BLaER1 (cell line): ENCODE results near the gene ALDH8A1.

ENCODE experiments used
- H3K27ac ChIP-seq: shearing (Covaris generic); formaldehyde crosslinking; 2 replicates; pipeline ENCODE4 v1.8.1; 2022
- H3K27me3 ChIP-seq: shearing (Covaris generic); formaldehyde crosslinking; 2 replicates; pipeline ENCODE4 v1.8.1; 2022
- H3K36me3 ChIP-seq: shearing (Covaris generic); formaldehyde crosslinking; 2 replicates; pipeline ENCODE4 v1.8.1; 2022
- H3K4me1 ChIP-seq: shearing (Covaris generic); formaldehyde crosslinking; 2 replicates; pipeline ENCODE4 v1.8.1; 2022
- H3K4me2 ChIP-seq: shearing (Covaris generic); formaldehyde crosslinking; 2 replicates; pipeline ENCODE4 v1.8.1; 2022
- H3K4me3 ChIP-seq: shearing (Covaris generic); formaldehyde crosslinking; 2 replicates; pipeline ENCODE4 v1.8.1; 2022
- H3K9ac ChIP-seq: shearing (Covaris generic); formaldehyde crosslinking; 2 replicates; pipeline ENCODE4 v1.8.1; 2022
- H3K9me3 ChIP-seq: shearing (Covaris generic); formaldehyde crosslinking; 2 replicates; pipeline ENCODE4 v1.8.1; 2022
- H4K20me1 ChIP-seq: shearing (Covaris generic); formaldehyde crosslinking; 2 replicates; pipeline ENCODE4 v1.8.1; 2022
- Cebpa-rat ChIP-seq: shearing (Covaris generic); IDR thresholded peaks from 2 replicates; pipeline ENCODE4 v1.8.1; 2022

Gene ALDH8A1

DNA sequence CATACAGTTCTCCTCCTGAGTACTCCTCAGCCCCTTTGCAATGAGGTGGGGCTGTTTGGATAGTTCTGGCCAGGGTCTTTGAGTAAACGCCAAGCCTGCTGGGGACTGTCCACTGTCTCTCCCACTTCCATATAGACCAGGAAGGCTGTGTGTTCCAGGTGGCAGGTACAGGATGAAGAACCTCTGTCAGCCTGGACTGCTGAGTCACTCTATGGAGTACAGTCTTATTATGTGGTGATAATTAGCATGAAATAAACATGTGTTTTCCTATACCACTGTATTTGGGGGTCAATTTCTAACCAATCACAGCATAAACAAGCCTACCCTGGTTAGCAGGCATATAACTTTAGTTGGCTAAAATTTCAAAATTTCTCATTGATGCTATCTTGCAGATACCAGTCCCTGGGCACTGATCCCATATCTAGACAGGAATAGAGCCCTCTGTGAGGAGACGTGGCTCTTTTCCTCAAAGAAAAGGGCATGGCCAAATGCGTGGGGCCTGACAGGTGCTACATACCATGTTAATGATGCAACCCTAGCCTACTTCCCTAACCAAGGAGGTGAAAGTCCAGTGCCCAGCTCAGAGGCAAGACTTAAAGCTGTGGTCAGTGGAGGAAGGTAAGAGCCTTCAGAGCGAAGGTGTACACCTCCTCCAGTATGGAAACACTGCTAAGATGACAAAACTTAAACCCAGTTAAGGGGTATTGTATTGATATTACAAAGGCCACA lies 4.5 kb upstream of the ALDH8A1 start:
- Histone ChIP-seq H3K4me3 (no peak overlapping the region), H3K36me3 (peaks cover 6% of the 10 kb centered on the region), H3K9me3 (no peaks in the 10 kb centered on the region), H4K20me1 (no peaks in the 10 kb centered on the region), H3K4me1 (no peaks in the 10 kb centered on the region), H3K4me2 (no peak overlapping the region), H3K27ac (no peak overlapping the region), H3K9ac (no peak overlapping the region), H3K27me3 (no peaks in the 10 kb centered on the region)
- no peak for TF ChIP-seq Cebpa-rat

DNA sequence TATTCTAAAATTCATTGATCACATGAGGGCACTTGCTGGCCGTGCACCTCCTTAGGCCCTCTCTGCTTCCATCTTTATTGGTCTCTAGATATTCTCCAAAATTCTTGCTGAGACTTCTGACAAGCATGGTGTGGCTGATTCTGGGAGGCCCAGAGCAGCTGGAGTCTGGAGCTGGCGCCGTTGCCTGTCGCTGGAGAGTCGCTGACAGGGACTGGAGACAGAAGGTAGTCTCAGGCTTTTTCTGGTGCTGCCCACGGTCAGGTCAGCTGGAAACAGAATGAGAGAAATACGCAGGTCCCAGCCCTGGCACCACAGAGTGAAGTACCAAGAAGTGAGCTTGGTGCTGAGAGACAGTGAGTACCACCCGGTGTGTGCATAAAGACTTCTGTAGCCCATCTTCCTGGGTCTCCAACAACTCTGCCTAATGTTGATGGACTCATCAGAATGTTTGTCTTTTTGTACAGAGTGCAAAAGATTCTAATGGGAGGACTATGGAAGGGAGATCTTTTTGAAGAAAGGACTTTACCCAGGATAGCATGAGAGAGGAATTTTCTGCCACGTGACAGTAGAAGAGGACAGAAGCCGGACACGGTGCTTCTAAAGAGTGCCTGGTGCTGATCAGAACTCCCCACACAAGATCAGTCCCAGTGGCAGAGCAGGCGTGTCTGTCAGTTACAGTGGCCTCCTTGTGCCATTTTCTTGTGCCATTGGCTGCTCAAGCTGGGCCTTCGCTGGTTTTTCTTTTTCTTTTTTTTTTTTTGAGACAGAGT lies 1.8 kb upstream of the ALDH8A1 start:
- TF ChIP-seq Cebpa-rat, result no peak
- no peak overlapping the region for H3K4me3 ChIP-seq

DNA sequence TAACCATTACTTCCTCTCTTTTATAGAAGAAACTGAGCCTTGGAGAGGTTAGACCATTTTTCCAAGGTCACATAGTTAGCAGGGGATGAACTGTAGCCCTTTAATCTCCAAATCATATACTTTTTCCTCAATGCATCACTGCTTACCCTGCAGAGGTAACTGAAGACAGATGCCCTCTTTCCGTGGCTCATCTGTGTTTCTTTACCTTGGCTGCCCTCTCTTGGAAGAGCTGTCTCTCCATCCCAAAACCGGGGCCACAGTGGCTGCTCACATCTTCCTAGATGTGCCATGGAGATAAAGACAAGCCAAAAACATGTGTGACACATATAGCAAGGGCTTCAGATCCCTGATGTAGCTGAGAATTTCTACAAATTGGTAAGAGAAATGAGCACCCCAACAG lies 581 bp upstream of the ALDH8A1 start:
- no peaks in the 10 kb centered on the region for H4K20me1 ChIP-seq
- H3K27ac ChIP-seq, result no peak overlapping the region
- TF ChIP-seq Cebpa-rat, result no peak
- H3K36me3 ChIP-seq, result no peaks in the 10 kb centered on the region
- H3K9me3 ChIP-seq, result peaks cover 6% of the 10 kb centered on the region
- H3K27me3 ChIP-seq, result no peaks in the 10 kb centered on the region
- no peak overlapping the region for H3K4me3 ChIP-seq
- no peak overlapping the region for H3K4me2 ChIP-seq
- no peak overlapping the region for H3K9ac ChIP-seq
- H3K4me1 ChIP-seq, result peaks cover 4% of the 10 kb centered on the region; the same call in 1 of the 2 replicates

More for the DNA sequence above, 1.8 kb upstream of the ALDH8A1 start:
- no peaks in the 10 kb centered on the region for H3K27me3 ChIP-seq
- no peaks in the 10 kb centered on the region for H3K36me3 ChIP-seq
- no peak overlapping the region for H3K27ac ChIP-seq
- H3K9ac ChIP-seq, result no peak overlapping the region
- H3K9me3 ChIP-seq, result peaks cover 4% of the 10 kb centered on the region
- no peaks in the 10 kb centered on the region for H4K20me1 ChIP-seq
- no peak overlapping the region for H3K4me2 ChIP-seq
- no peaks in the 10 kb centered on the region for H3K4me1 ChIP-seq

DNA sequence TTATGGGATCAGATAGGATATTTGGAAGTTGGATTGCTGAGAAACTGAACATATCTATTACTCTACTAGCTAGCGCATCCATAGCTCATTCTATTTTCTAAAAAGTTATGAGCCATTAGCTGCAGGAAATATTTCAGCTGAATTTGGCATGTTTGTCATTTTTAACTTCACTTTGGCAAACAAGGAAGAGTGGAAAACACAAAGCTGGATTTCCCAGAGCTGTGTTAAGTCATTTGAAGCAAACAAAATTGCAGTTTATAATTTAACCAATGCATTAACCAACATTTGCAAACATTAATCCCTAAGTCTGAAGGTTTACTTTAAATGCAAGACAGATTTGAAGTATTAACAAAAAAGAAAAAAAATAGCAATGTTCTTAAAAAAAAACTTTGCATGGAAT lies 1.2 kb downstream of the ALDH8A1 start:
- peaks cover 6% of the 10 kb centered on the region for H3K9me3 ChIP-seq
- no peak overlapping the region for H3K4me3 ChIP-seq
- no peak for TF ChIP-seq Cebpa-rat
- no peak overlapping the region for H3K9ac ChIP-seq
- H3K4me1 ChIP-seq, result peaks cover 5% of the 10 kb centered on the region; the same call in 1 of the 2 replicates
- no peaks in the 10 kb centered on the region for H3K27me3 ChIP-seq
- no peak overlapping the region for H3K27ac ChIP-seq
- no peaks in the 10 kb centered on the region for H4K20me1 ChIP-seq
- no peak overlapping the region for H3K4me2 ChIP-seq
- no peaks in the 10 kb centered on the region for H3K36me3 ChIP-seq

DNA sequence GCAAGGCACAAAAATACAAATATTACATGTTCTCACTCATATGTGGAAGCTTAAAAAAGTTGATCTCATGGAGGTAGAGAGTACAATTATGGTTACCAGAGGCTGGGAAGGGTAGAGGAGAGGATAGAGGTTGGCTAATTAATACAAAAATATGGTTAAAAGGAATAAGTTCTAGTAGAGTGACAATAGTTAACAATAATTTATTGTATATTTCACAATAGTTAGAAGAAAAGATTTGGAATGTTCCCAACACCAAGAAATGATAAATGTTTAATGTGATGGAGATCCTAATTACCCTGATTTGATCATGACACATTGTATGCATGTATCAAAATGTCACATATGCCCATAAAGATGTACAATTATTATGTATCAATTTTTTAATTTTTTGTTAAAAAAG lies 1.8 kb downstream of the ALDH8A1 start:
- H3K36me3 ChIP-seq, result no peaks in the 10 kb centered on the region
- peaks cover 5% of the 10 kb centered on the region; the same call in 1 of the 2 replicates for H3K4me1 ChIP-seq
- no peaks in the 10 kb centered on the region for H4K20me1 ChIP-seq
- no peak for TF ChIP-seq Cebpa-rat
- H3K4me2 ChIP-seq, result no peak overlapping the region
- H3K4me3 ChIP-seq, result no peak overlapping the region
- no peaks in the 10 kb centered on the region for H3K27me3 ChIP-seq
- H3K27ac ChIP-seq, result no peak overlapping the region
- peaks cover 6% of the 10 kb centered on the region for H3K9me3 ChIP-seq
- H3K9ac ChIP-seq, result no peak overlapping the region

DNA sequence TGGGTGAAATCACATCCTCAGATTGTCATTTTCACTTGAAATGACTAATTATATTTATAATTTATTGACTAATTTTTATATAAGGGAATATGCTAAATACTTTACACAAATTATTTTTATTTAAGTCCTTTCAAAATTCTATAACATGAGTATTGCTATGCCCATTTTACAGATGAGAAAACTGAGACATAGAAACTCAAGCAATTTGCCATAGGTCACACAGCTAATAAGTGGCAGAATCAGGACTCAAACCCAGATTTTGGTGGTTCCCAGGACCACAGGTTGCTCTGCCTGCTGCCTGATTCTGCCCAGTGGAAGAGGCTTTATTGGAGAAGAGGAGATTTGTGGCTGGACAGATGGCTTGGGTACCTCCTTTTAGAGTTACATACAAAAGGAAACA lies 4.9 kb downstream of the ALDH8A1 start:
- peaks cover 5% of the 10 kb centered on the region; the same call in 1 of the 2 replicates for H3K4me1 ChIP-seq
- H3K36me3 ChIP-seq, result no peaks in the 10 kb centered on the region
- H3K27ac ChIP-seq, result no peak overlapping the region
- H3K4me2 ChIP-seq, result no peak overlapping the region
- H3K9ac ChIP-seq, result no peak overlapping the region
- no peaks in the 10 kb centered on the region for H4K20me1 ChIP-seq
- no peak overlapping the region for H3K4me3 ChIP-seq
- H3K27me3 ChIP-seq, result no peaks in the 10 kb centered on the region
- peaks cover 6% of the 10 kb centered on the region for H3K9me3 ChIP-seq
- TF ChIP-seq Cebpa-rat, result no peak

DNA sequence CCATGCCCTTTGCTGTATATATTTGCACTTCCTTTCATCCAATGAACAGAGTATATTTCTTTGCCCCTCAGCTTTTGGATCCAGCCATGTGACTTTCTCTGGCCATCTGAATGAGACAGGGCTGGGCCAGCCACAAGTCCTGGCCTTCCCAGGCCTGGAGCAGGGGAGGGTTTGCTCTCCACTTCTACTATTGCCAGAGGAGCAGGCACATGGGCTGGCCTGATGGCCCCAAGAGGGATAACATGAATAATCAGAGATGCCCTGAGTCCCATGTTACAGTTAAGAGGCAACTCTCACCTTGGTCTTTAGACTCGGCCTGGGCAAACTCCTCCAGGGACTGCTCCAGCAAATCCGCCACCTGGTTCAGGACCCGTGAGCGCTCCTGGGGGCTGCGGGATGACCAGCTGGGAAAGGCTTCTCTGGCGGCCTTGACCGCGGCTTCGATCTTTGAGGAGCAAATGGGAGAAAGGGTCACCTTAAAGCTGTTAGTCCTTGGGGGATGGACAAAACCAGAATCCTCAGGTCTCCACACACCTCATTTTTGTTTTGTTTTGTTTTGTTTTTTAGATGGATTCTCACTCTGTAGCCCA lies 6.3 kb downstream of the ALDH8A1 start:
- Histone ChIP-seq H3K27me3 (no peaks in the 10 kb centered on the region), H3K9me3 (peaks cover 6% of the 10 kb centered on the region), H3K27ac (no peak overlapping the region; the same call in 1 of the 2 replicates), H3K36me3 (no peaks in the 10 kb centered on the region), H3K9ac (no peak overlapping the region), H3K4me3 (no peak overlapping the region), H4K20me1 (no peaks in the 10 kb centered on the region), H3K4me1 (peaks cover 13% of the 10 kb centered on the region), H3K4me2 (no peak overlapping the region)
- no peak for TF ChIP-seq Cebpa-rat

DNA sequence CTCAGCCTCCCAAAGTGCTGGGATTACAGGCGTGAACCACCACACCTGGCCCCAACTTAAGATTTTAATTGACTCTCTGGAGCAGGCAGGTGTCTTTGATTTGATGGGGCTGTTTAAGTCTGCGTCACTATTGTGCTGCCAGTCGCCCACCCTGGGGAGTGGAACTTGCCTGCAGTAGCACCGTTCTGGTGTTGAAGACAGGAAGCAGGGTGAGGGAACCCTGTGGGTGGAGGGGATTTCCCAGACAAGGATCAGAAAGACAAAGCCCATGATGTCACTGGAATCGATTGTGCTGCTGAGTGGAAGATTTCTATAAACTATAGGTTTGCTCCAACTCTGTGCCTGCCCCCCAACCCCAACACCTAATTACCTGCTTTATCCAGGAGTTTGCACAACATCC lies 11.0 kb downstream of the ALDH8A1 start:
- no peak overlapping the region for H3K27ac ChIP-seq
- peak overlapping the region; percentile 34 for H3K4me2 ChIP-seq
- H3K27me3 ChIP-seq, result no peaks in the 10 kb centered on the region
- no peak for TF ChIP-seq Cebpa-rat
- no peaks in the 10 kb centered on the region for H3K36me3 ChIP-seq
- 0 out of 2 replicates have a peak overlapping the region, but pooled peaks have one; percentile 3 for H3K9ac ChIP-seq
- no peak overlapping the region for H3K4me3 ChIP-seq
- H3K4me1 ChIP-seq, result peaks cover 11% of the 10 kb centered on the region
- H4K20me1 ChIP-seq, result no peaks in the 10 kb centered on the region
- H3K9me3 ChIP-seq, result no peaks in the 10 kb centered on the region

DNA sequence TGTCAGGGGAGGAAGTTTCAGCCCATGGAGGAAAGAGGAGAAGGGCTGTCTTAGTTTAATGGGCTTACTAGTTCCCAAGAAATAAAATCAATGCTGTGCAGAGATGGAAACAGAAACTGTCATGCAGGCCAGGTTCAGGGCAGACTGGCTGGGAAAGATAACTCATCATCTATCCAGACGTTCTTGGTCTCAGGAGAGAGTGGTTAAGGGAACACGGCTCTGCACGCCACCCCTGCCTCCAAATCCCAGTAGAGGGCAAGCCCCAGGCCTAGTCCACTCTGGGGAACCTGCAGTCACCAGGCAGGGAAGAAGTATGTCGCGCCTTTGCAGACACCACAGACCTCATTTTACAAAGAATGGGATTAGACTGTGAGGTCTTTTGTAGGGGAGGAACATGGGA lies 12.5 kb downstream of the ALDH8A1 start:
- Histone ChIP-seq H3K9me3 (no peaks in the 10 kb centered on the region), H3K9ac (no peak overlapping the region), H3K27ac (no peak overlapping the region), H3K4me3 (no peak overlapping the region), H4K20me1 (no peaks in the 10 kb centered on the region), H3K4me2 (peak overlapping the region; percentile 23), H3K36me3 (no peaks in the 10 kb centered on the region; the same call in 1 of the 2 replicates), H3K27me3 (no peaks in the 10 kb centered on the region), H3K4me1 (peaks cover 11% of the 10 kb centered on the region)
- no peak for TF ChIP-seq Cebpa-rat

DNA sequence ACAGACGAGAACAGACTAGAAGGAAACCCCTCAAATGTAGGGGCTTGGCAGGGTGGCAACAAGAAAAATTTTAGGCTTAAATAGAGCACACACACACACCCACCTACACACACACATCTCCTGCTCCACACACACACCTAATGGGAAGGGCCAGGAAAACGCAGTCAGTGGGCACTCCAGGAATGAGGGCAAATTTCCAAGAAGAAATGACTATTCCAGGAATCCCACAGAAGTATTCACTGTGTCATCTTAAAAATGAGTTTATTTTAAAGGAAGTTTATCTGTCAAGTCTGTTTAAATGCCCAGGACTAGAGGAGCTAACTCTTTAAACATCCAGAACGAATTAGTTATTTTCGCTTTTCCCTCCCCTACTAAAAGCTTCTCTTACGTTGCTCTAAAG lies 13.0 kb downstream of the ALDH8A1 start:
- Histone ChIP-seq H4K20me1 (no peaks in the 10 kb centered on the region), H3K9me3 (no peaks in the 10 kb centered on the region), H3K4me1 (peaks cover 11% of the 10 kb centered on the region), H3K4me2 (no peak overlapping the region), H3K4me3 (no peak overlapping the region), H3K27ac (no peak overlapping the region), H3K9ac (no peak overlapping the region), H3K36me3 (no peaks in the 10 kb centered on the region; the same call in 1 of the 2 replicates), H3K27me3 (no peaks in the 10 kb centered on the region)
- TF ChIP-seq Cebpa-rat, result no peak
